Bronchus fibroblast of lung (primary cell): ENCODE results near the gene RELT. TPM values are rescaled to one million over a fixed set of nuclear protein-coding genes. Genes with fewer than 3 reads are reported as not detected.

Experiments
- total RNA-seq: library from RNA; depleted of rRNA; stranded (reverse); fragments of >200 nt; gene quantifications from 2 replicates; pipeline ENCODE4 v1.2.3, GENCODE V29; 2015

The RELT gene
- total RNA-seq, result 2.5 and 2.7 TPM in 2 replicates

GRCh38 chr11:73376160-73376802 is at the start of gene RELT:
TSS of gene RELT (plus strand) at chr11:73376399. CDS start at chr11:73389137, 12,738 bp downstream.

Other genes starting within 250 kb of the RELT start
- gene FCHSD2, start 234.1 kb upstream of the RELT start, total RNA-seq, result 3.6 and 4.5 TPM in 2 replicates
- gene P2RY2, start 158.1 kb upstream of the RELT start, total RNA-seq, result under 0.01 and 0.17 TPM in 2 replicates
- 0.15 TPM in 1 of 2 replicates, not detected in the other for gene P2RY6, start 104.1 kb upstream of the RELT start, total RNA-seq
- gene ARHGEF17, start 68.1 kb upstream of the RELT start, total RNA-seq, result 26.6 and 33.1 TPM in 2 replicates
- 13.1 and 16.8 TPM in 2 replicates for gene FAM168A, start 221.7 kb downstream of the RELT start, total RNA-seq